Forelimb muscle (tissue), 1 donor: ENCODE measurements around the gene SLC26A2. TPM values are rescaled to one million over a fixed set of nuclear protein-coding genes. Genes with fewer than 3 reads are reported as not detected.

ENCODE experiments used
- DNase-seq: peaks from one replicate; pipeline ENCODE4 v3.0.0-alpha.2; 2013; ENCODE audit warnings: low read depth
- polyA plus RNA-seq: library from polyadenylated mRNA; unstranded; fragments of 120-200 nt; gene quantifications from one replicate; pipeline ENCODE4 v1.2.1, GENCODE V29; 2013; ENCODE audit not compliant: insufficient read length

Gene SLC26A2
- 8.6 TPM for polyA plus RNA-seq

GRCh38 chr5:149960272-149961185 is at the start of gene SLC26A2:
Gene SLC26A2 (plus strand): TSS chr5:149960758. CDS start chr5:149977653, 16,895 bp downstream.
- peak; percentile 89 for DNase-seq

- DNase-seq, result no peak
Observed at GRCh38 chr5:149911031-149911430, 49.5 kb upstream of the SLC26A2 start.

GRCh38 chr5:149912226-149912871 is 48.2 kb upstream of the SLC26A2 start:
- no peak for DNase-seq

GRCh38 chr5:149913436-149914419 is 46.8 kb upstream of the SLC26A2 start:
- DNase-seq, result no peak

GRCh38 chr5:149915392-149916260 is 44.9 kb upstream of the SLC26A2 start:
- DNase-seq, result no peak

- DNase-seq, result no peak
Observed at GRCh38 chr5:149916334-149917072, 44.1 kb upstream of the SLC26A2 start.

DNA sequence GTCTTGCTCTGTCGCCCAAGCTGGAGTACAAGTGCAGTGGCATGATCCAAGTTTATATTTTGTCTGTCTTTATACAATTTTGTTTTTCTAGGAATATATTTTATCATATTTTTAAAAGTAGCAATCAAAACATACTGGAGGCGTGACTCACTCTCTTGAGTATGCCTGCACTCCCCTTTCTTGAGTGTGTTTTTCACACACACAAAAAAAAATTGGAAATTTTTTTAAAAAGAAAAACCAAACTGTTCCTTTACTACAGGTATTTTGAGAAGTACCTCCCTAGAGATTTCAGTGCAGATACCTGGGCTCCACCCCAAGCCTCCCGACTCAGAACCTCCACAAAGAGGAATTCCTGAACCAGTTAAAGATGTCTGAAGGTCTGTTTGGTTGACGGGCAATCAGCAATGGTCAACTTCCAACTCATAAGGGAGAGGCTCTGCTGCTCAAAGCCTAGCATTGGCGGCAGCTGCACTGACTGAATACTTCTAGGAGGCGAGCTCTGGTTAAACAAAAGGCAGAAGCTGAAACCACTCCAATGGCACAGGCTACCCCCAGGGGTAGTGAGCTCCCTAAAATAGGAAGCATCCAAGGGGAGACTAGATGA is 43.4 kb upstream of the SLC26A2 start:
- no peak for DNase-seq

- DNase-seq, result no peak
Observed at GRCh38 chr5:149921597-149921996, 39.0 kb upstream of the SLC26A2 start.

DNA sequence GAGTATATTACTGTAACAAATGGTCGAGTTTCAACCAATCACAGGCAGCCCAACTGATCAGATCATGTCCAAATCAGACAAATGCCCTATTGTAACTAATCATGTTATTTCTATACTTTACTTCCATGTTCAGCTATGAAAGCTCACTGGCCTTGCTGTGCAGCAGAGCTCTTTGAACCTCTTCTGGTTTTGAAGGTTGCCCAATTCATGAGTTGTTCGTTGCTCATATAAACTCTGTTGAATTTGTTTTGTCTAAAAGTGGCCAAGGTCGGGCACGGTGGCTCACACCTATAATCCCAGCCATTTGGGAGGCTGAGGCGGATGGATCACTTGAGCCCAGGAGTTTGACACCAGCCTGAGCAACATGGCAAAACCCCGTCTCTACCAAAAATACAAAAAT is 37.6 kb upstream of the SLC26A2 start:
- DNase-seq, result no peak

DNA sequence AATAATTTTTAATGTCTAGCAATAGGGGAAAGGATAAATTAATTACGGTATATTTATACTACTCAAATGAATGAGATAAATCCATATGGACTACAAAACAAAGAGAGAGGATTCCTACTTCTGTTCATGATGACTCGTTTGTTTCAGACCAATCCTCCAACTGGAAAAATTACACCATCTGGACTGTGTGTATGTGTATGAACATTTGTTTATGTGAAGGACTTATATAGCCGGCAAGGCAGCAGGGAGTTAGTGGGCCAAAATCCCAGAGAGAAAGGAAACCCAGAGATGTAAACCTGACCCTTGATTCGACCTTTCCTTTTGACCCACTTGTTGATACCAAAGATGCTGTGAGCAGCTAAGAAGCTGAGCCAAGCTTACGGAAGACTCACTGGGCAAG is 36.1 kb upstream of the SLC26A2 start:
- DNase-seq, result no peak

- no peak for DNase-seq
Observed at GRCh38 chr5:149930043-149930748, 30.4 kb upstream of the SLC26A2 start.

DNA sequence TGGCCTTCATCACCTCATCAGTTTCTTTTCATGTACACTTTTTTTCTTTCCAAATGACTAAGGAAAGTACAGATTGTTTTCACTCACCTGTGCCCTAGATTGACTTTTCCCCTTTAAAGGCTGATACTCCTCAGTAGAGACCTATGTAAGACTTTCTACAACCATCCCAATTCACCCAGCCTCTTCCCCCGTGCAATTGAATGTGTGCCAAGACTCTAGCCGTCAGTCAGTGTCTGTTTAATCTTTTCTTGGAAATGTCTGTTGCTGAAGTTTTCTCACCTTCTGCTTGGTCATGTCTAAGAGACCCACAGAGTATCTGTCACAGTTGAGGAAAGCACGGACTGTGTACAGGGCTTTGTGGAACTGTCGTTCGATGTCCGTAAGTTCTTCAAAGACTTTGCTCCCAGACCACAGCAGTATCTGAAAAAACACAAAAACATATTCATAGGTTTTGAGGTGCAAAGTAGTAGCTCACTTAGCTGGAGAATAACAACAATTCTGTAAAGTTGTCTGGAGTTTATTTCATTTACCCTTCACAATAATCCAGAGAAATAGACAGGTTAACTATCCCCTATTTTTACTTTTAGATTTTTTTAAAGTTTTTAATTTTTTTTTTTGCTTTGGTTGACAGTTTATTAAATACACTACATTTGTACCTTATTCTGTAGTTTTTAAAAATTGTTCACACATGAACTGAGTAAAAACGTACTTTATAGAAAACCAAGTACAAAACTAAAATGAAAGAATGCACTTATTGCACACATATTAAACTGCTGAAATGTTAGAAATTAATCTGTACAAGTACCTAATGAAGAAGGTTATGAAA is 29.6 kb upstream of the SLC26A2 start:
- DNase-seq, result no peak

- no peak for DNase-seq
Observed at GRCh38 chr5:149931992-149932436, 28.5 kb upstream of the SLC26A2 start.

GRCh38 chr5:149932445-149933350 is 27.9 kb upstream of the SLC26A2 start:
- DNase-seq, result no peak

DNA sequence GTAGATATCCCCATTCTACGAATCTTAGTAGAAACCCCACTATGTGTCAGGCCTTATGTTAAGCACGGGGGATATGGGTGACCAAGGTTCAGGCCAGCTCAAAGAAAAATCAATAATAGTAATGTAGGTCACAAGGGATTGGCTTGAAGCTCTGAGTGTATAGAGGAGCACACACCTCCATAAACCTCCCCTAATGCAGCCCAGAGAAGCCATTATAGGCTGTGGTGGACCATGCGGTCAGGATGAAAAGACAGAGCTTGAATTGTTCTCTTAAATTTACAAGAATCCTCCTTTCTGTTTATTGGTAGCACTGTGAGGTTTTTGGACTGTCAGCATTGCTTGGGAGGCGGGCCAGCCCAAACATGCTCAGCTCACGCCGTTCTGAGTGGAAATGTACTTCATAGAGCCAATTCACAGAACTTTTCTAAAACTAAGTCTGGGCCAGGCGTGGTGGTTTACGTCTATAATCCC is 25.1 kb upstream of the SLC26A2 start:
- DNase-seq, result no peak

DNA sequence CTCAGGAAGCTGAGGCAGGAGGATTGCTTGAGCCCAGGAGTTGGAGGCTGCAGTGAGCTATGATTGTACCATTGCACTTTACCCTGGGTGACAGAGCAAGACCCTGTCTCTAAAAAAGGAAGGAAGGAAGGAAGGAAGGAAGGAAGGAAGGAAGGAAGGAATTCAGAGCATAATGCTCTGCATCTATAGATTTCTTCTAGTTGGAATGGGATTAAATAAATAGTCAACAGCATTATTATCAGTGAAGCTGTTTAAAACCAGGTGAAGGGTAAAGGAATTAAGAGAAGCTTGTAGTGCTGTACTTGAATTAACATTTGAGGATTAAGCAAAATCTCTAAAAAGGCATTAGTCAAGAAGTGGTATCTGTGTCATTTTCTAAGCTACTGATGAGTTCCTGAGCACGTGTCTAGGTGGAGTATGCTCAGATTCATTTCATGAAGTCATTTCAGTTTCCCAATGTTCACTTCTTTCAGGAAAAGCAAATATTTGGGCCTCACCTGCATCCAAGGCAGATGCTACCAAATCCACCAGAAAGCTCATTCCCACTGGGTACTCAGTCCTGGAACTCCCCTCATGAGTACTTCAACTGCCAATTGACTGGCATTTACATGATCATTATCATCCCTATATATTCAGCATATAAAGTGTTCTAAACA is 24.4 kb upstream of the SLC26A2 start:
- no peak for DNase-seq
